GM12878 (cell line): ENCODE results near the gene KRTAP1-4. TPM values are rescaled to one million over a fixed set of nuclear protein-coding genes. Genes with fewer than 3 reads are reported as not detected.

Experiments
- ATAC-seq: fragments of 200-7000 bp; cut with Tn5 transposase; 3 replicates; pipeline ENCODE4 v1.9.1; 2020; ENCODE audit warnings: mild to moderate bottlenecking, moderate library complexity
- BruUV-seq: library from RNA; stranded (reverse); fragments of 400-500 nt; replicated peaks from 2 replicates; lab custom pipeline; 2021; lab: Mats Ljungman, UMichigan
- CTCF ChIA-PET: fragments of 300-600 bp; sonication (Branson Sonifier 250); formaldehyde crosslinking; extraction: SDS; loops from one replicate; lab custom pipeline; 2021; ENCODE audit warnings: inconsistent platforms; lab: Yijun Ruan, JAX
- POLR2A ChIA-PET: fragments of 350-600 bp; formaldehyde crosslinking; extraction: SDS; loops from one replicate; lab custom pipeline; 2021; ENCODE audit warnings: inconsistent platforms; lab: Charles Lee
- RAD21 ChIA-PET: fragments of 300-600 bp; sonication (Branson Sonifier 250); formaldehyde crosslinking; loops from one replicate; lab custom pipeline; 2023; ENCODE audit warnings: antibody characterized with exemption; ENCODE audit not compliant: unreplicated experiment; lab: Charles Lee
- SMC1A ChIA-PET: fragments of 300-600 bp; sonication (Branson Sonifier 250); formaldehyde crosslinking; loops from one replicate; lab custom pipeline; 2023; ENCODE audit not compliant: unreplicated experiment, uncharacterized antibody; lab: Charles Lee
- DNase-seq: peaks from one replicate; pipeline ENCODE4 v3.0.0-alpha.2; 2011; ENCODE audit warnings: low read depth, low spot score
- FAIRE-seq: peaks from 3 replicates; lab custom pipeline; 2011; peaks lifted over from hg19 to GRCh38; lab: Jason Lieb, UNC
- H2AFZ ChIP-seq: 2 replicates; pipeline ENCODE4 v1.6.0; 2011; ENCODE audit warnings: low read depth, low read length, control low read depth; ENCODE audit not compliant: control insufficient read depth
- H3K27ac ChIP-seq: 2 replicates; pipeline ENCODE4 v1.5.1; 2011; ENCODE audit warnings: control low read depth; ENCODE audit not compliant: control insufficient read depth, insufficient read depth
- H3K27me3 ChIP-seq, 2 experiments: replicated peaks in 1 of 2; 2 replicates each; pipeline versions ENCODE4 v1.6.0 to v1.6.1; 2011; ENCODE audit warnings: low read length in 1 of 2; ENCODE audit not compliant: control insufficient read depth in 2 of 2, insufficient read depth in 2 of 2
- H3K36me3 ChIP-seq, 2 experiments: 2 replicates each; pipeline ENCODE4 v1.5.1; 2011; ENCODE audit warnings: low read length in 1 of 2; ENCODE audit not compliant: control insufficient read depth in 2 of 2, insufficient read depth in 2 of 2
- H3K4me1 ChIP-seq: 2 replicates; pipeline ENCODE4 v1.6.1; 2011; ENCODE audit warnings: mild to moderate bottlenecking, low read length, moderate library complexity, mixed read lengths; ENCODE audit not compliant: control insufficient read depth, insufficient read depth
- H3K4me2 ChIP-seq: 2 replicates; pipeline ENCODE4 v1.6.0; 2011; ENCODE audit warnings: control low read depth; ENCODE audit not compliant: control insufficient read depth, insufficient read depth
- H3K4me3 ChIP-seq: fragments of 200-600 bp; sonication (generic); 2 replicates; pipeline ENCODE4 v1.5.1; 2016
- H3K79me2 ChIP-seq: 2 replicates; pipeline ENCODE4 v1.6.0; 2011; ENCODE audit warnings: low read length; ENCODE audit not compliant: control insufficient read depth, insufficient read depth
- H3K9ac ChIP-seq: 2 replicates; pipeline ENCODE4 v1.8.0; 2011; ENCODE audit warnings: low read length, control low read depth, mixed read lengths; ENCODE audit not compliant: control insufficient read depth, insufficient read depth
- H3K9me3 ChIP-seq: replicated peaks from 3 replicates; pipeline ENCODE4 v1.5.1; 2011; ENCODE audit warnings: mild to moderate bottlenecking, low read length; ENCODE audit not compliant: control insufficient read depth, insufficient read depth
- H4K20me1 ChIP-seq: 2 replicates; pipeline ENCODE4 v1.6.0; 2011; ENCODE audit not compliant: control insufficient read depth, insufficient read depth
- BCLAF1 ChIP-seq: fragments of 450-650 bp; IDR thresholded peaks from 2 replicates; pipeline ENCODE4 v1.6.1; 2017; ENCODE audit warnings: antibody characterized with exemption, mild to moderate bottlenecking, moderate library complexity
- CREM ChIP-seq: IDR thresholded peaks from 2 replicates; pipeline ENCODE4 v1.6.1; 2014; ENCODE audit warnings: antibody characterized with exemption, low read depth
- FOS ChIP-seq: IDR thresholded peaks from 3 replicates; pipeline ENCODE4 v1.6.1; 2011; ENCODE audit warnings: borderline replicate concordance; ENCODE audit not compliant: insufficient read length; ENCODE audit errors: extremely low read depth
- MYC ChIP-seq: IDR thresholded peaks from 2 replicates; pipeline ENCODE4 v1.6.1; 2011; ENCODE audit warnings: mild to moderate bottlenecking, low read length, moderate library complexity, inconsistent platforms; ENCODE audit not compliant: insufficient read depth, insufficient replicate concordance, insufficient read length, severe bottlenecking
- NFXL1 ChIP-seq: fragments of 450-650 bp; IDR thresholded peaks from 2 replicates; pipeline ENCODE4 v1.6.1; 2017; ENCODE audit warnings: antibody characterized with exemption, mild to moderate bottlenecking, borderline replicate concordance
- RBBP5 ChIP-seq: fragments of 200-600 bp; sonication (generic); conservative IDR thresholded peaks from 2 replicates; pipeline ENCODE4 v1.6.1; 2016
- SMC3 ChIP-seq: IDR thresholded peaks from 2 replicates; pipeline ENCODE4 v1.6.1; 2011; ENCODE audit warnings: low read length, improper control_type of control experiment, borderline replicate concordance
- STAT3 ChIP-seq: IDR thresholded peaks from 2 replicates; pipeline ENCODE4 v1.6.1; 2011; ENCODE audit warnings: low read depth, low read length, improper control_type of control experiment
- ZBTB33 ChIP-seq: fragments of 450-650 bp; IDR thresholded peaks from 2 replicates; pipeline ENCODE4 v1.6.1; 2017; ENCODE audit warnings: mild to moderate bottlenecking
- WGBS: methylation state at CpG from one replicate; pipeline ENCODE4 v1.1.6; 2016; ENCODE audit warnings: low lambda C conversion rate; ENCODE audit not compliant: insufficient replicate concordance, insufficient coverage; ENCODE audit errors: missing lambda C conversion rate; 5-methylcytosine and 5-hydroxymethylcytosine counted together
- in situ Hi-C: fragments of 300-500 bp; cut with MboI; formaldehyde crosslinking; loops from 9 replicates; pipeline ENCODE4 v1.14.3; 2018; ENCODE audit warnings: mixed read lengths
- intact Hi-C: fragments of 100-400 bp; cut with micrococcal nuclease; formaldehyde crosslinking; loops from one replicate; pipeline ENCODE4 v1.14.2; 2022; ENCODE audit not compliant: unreplicated experiment
- polyA plus RNA-seq, 11 experiments: library from polyadenylated mRNA; depleted of rRNA in 4 of 11; unstranded in 6 of 11; stranded (reverse) in 5 of 11; fragments of >200 nt; fragmentation: Nextera tagmentation in 4 of 11; fragmentation: Illumina TruSeq in 1 of 11; extraction: Ambion mirVana in 4 of 11; extraction: Trizol in 1 of 11; gene quantifications; 1 replicate in 1 of 11; 2 replicates in 10 of 11; pipeline versions ENCODE4 v1.2.1 to v1.2.3, GENCODE V29; 2011 to 2016; ENCODE audit warnings: inconsistent platforms in 2 of 11, missing spikeins in 2 of 11, low read depth in 1 of 11
- total RNA-seq, 4 experiments: library from RNA; depleted of rRNA in 3 of 4; stranded (reverse); fragments of >200 nt in 3 of 4; fragmentation: Illumina TruSeq in 1 of 4; extraction: Trizol in 1 of 4; gene quantifications; 2 replicates each; pipeline versions ENCODE4 v1.2.1 to v1.2.3, GENCODE V29; 2013 to 2021

The KRTAP1-4 gene
- total and polyA plus RNA-seq, 10 of the 15 experiments (the other 5 are each of a cell fraction or from before 2014, with no cell fraction given) = not detected

DNA sequence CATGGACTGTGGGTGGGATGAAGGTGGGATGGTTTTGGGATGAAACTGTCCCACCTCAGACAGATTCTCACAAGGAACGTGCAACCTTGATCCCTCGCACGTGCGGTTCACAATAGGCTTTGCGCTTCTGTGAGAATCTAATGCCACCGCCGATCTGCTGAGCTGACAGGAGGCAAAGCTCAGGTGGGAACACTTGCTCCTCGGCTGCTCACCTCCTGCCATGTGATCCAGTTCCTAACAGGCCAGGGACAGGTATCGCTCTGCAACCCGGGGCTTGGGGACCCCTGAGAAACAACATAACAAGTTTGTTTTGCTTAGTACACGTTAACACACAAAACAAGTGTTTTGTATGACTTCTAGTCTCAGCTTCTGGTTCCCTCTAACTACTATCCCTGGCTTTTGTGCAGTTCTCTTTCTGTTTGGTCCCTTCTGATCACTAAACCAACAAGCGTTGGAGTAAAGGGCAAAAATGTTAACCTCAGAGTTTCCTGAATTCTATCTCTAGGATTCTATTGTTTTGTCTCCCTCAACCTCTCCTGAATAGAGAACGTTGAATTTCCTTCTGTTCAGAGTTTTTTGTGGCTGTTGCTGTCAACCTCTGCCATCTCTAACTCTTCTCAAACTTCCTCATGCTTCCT is 13.3 kb downstream of the KRTAP1-4 start (continued):
- TF ChIP-seq ZBTB33 = no peak

- Histone ChIP-seq H3K9me3 (no peaks in the 10 kb centered on the region), H3K4me2 (no peak overlapping the region), H4K20me1 (no peaks in the 10 kb centered on the region), H3K36me3 (no peaks in the 10 kb centered on the region), H2AFZ (no peak overlapping the region), H3K4me3 (no peak overlapping the region), H3K79me2 (no peaks in the 10 kb centered on the region), H3K4me1 (no peaks in the 10 kb centered on the region), H3K27ac (no peak overlapping the region), H3K9ac (no peak overlapping the region), H3K27me3 (no peaks in the 10 kb centered on the region; a peak in 2 of 4 replicates)
- ChIA-PET CTCF (no interaction called here), RAD21 (no interaction called here), POLR2A (no interaction called here), SMC1A (no interaction called here)
- 8% methylated on average over 7 of the region's 7 CpGs for WGBS
- in situ Hi-C loops = no loop called here
- no peak for FAIRE-seq
- TF ChIP-seq BCLAF1 (no peak), MYC (no peak), NFXL1 (no peak), CREM (no peak), FOS (no peak), SMC3 (no peak), RBBP5 (no peak), STAT3 (no peak)
- intact Hi-C loops = no loop called here
- no peak for ATAC-seq
- DNase-seq = no peak
- no TSS peak for BruUV-seq
Observed at GRCh38 chr17:41015454-41015853, 14.5 kb downstream of the KRTAP1-4 start.
